Ishikawa (cell line): ENCODE results near the gene TBC1D1.

Source experiments
- CEBPB ChIP-seq: IDR thresholded peaks from 2 replicates; pipeline ENCODE4 v1.6.1; 2012
- CREB1 ChIP-seq: IDR thresholded peaks from 2 replicates; pipeline ENCODE4 v1.6.1; 2012; ENCODE audit warnings: low read depth
- EGR1 ChIP-seq: IDR thresholded peaks from 2 replicates; pipeline ENCODE4 v1.6.1; 2012
- EP300 ChIP-seq: IDR thresholded peaks from 2 replicates; pipeline ENCODE4 v1.6.1; 2012; ENCODE audit warnings: borderline replicate concordance
- FOXM1 ChIP-seq: IDR thresholded peaks from 2 replicates; pipeline ENCODE4 v1.6.1; 2012; ENCODE audit warnings: low read depth, borderline replicate concordance
- NFIC ChIP-seq: IDR thresholded peaks from 2 replicates; pipeline ENCODE4 v1.6.1; 2012
- RAD21 ChIP-seq: IDR thresholded peaks from 2 replicates; pipeline ENCODE4 v1.6.1; 2012; ENCODE audit warnings: low read depth
- TAF1 ChIP-seq: IDR thresholded peaks from 2 replicates; pipeline ENCODE4 v1.6.1; 2012; ENCODE audit warnings: low read depth, mild to moderate bottlenecking
- TCF12 ChIP-seq: IDR thresholded peaks from 2 replicates; pipeline ENCODE4 v1.6.1; 2012; ENCODE audit warnings: low read depth
- TEAD4 ChIP-seq: IDR thresholded peaks from 2 replicates; pipeline ENCODE4 v1.6.1; 2012
- YY1 ChIP-seq: IDR thresholded peaks from 2 replicates; pipeline ENCODE4 v1.6.1; 2012; ENCODE audit warnings: low read depth
- ZBTB7A ChIP-seq: IDR thresholded peaks from 2 replicates; pipeline ENCODE4 v1.6.1; 2012; ENCODE audit warnings: low read depth
- TF ChIP-seq, protein P1 (sequence below): IDR thresholded peaks from 2 replicates; pipeline ENCODE4 v1.6.1; 2012
- TF ChIP-seq, protein P2 (sequence below): IDR thresholded peaks from 2 replicates; pipeline ENCODE4 v1.6.1; 2012; ENCODE audit warnings: low read depth, mild to moderate bottlenecking
- TF ChIP-seq, protein P3 (sequence below): IDR thresholded peaks from 2 replicates; pipeline ENCODE4 v1.6.1; 2012

TBC1D1 gene

DNA sequence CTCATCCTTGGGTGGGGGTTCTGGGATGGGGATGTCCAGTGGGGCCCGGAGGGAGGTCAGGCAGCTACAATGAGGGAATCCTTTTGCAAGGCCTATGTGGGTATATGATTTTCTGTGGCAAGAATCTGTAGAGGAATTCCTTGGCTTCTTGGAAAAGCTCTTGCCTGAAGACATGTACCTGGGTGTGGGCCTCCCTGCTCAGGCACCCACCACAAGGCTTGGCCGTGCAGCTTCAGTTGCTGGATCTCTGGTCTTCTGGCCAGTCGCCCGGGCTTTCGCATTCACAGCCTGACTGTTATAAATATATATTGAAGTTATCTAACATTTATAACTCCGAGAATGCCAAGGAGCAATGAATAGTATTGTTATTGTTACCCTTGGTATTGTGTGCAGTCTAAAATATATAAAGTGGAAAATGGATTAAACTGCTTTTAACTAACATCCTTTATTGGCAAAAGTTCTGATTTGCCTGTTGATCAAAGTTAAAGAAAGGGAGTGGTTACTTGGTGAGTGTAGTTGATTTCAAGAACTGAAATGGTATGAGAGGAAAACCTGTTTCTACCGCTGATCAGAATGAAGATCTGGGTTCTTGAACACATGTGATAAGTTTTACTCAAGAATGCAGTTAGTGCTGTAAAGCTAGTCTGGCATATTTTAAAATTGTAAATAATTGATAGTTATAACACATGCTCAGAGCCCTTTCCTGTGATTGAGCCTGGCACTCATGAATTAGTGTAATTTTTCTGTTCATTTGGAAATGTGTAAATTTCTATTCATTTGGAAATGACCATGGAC is 105.3 kb downstream of the TBC1D1 start:
- TF ChIP-seq TEAD4 (no peak), EP300 (no peak), TAF1 (no peak), YY1 (no peak), CEBPB (no peak), NFIC (no peak), RAD21 (no peak), FOXM1 (no peak), CREB1 (no peak), EGR1 (no peak), ZBTB7A (no peak), TCF12 (no peak)
- TF ChIP-seq, protein P1, sequence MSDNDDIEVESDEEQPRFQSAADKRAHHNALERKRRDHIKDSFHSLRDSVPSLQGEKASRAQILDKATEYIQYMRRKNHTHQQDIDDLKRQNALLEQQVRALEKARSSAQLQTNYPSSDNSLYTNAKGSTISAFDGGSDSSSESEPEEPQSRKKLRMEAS = no peak
- TF ChIP-seq, protein P2, sequence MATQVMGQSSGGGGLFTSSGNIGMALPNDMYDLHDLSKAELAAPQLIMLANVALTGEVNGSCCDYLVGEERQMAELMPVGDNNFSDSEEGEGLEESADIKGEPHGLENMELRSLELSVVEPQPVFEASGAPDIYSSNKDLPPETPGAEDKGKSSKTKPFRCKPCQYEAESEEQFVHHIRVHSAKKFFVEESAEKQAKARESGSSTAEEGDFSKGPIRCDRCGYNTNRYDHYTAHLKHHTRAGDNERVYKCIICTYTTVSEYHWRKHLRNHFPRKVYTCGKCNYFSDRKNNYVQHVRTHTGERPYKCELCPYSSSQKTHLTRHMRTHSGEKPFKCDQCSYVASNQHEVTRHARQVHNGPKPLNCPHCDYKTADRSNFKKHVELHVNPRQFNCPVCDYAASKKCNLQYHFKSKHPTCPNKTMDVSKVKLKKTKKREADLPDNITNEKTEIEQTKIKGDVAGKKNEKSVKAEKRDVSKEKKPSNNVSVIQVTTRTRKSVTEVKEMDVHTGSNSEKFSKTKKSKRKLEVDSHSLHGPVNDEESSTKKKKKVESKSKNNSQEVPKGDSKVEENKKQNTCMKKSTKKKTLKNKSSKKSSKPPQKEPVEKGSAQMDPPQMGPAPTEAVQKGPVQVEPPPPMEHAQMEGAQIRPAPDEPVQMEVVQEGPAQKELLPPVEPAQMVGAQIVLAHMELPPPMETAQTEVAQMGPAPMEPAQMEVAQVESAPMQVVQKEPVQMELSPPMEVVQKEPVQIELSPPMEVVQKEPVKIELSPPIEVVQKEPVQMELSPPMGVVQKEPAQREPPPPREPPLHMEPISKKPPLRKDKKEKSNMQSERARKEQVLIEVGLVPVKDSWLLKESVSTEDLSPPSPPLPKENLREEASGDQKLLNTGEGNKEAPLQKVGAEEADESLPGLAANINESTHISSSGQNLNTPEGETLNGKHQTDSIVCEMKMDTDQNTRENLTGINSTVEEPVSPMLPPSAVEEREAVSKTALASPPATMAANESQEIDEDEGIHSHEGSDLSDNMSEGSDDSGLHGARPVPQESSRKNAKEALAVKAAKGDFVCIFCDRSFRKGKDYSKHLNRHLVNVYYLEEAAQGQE = no peak
- TF ChIP-seq, protein P3, sequence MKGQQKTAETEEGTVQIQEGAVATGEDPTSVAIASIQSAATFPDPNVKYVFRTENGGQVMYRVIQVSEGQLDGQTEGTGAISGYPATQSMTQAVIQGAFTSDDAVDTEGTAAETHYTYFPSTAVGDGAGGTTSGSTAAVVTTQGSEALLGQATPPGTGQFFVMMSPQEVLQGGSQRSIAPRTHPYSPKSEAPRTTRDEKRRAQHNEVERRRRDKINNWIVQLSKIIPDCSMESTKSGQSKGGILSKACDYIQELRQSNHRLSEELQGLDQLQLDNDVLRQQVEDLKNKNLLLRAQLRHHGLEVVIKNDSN = no peak

DNA sequence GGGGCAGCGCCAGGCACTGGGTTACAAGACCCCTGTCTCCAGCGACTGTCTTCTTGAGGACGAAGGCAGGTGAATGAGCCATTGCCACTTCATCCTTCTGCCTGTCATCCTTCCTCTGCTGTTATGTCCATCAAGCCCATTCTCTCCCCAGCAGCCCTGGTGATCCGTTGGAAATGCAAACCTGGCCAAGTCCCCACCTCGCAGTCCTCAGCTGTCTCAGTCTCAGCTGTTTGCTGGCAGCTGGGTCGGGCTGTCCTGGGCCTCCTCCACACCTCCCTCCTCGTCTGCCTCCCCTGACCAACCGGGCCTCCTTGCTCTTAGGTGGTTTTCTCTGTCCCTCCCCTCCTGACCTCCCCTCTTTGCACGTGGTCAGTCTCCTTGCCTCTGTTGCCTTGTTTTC is 107.3 kb downstream of the TBC1D1 start:
- TF ChIP-seq, protein P3 = no peak
- TF ChIP-seq TEAD4 (no peak), CREB1 (no peak), RAD21 (no peak), NFIC (no peak), EP300 (no peak), ZBTB7A (no peak), YY1 (no peak), TCF12 (no peak), EGR1 (no peak), TAF1 (no peak)
- TF ChIP-seq, protein P1 = no peak
- TF ChIP-seq, protein P2 = no peak

DNA sequence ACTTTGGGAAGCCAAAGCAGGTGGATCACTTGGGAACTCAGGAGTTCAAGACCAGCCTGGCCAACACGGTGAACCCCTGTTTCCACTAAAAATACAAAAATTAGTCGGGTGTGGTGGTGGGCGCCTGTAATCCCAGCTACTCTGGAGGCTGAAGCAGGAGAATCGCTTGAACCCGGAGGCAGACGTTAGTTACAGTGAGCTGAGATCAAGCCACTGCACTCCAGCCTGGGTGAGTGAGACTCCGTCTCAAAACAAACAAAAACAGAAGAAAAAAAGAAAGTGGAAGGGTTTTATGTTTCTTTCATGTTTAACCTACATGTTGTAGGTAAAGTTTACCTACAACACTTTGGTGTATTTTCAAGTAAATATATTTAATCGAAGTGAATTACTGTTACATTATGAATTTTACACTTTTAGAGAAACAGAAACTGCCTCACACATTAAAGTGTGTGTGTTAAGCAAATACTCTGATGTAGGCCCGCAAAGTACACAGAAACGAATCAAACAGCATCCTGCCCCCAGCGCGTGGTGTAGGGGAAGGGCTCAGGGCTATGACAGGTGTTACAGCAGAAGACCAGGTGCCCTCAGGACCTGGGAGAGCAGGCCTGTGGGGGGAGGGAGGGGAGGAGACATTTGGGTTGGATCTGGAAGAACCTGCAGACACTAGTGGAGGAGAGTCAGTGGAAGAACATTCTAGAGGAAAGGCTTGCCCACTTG is 108.3 kb downstream of the TBC1D1 start:
- TF ChIP-seq TEAD4 (no peak), FOXM1 (no peak), YY1 (no peak)
- TF ChIP-seq, protein P1 = no peak

DNA sequence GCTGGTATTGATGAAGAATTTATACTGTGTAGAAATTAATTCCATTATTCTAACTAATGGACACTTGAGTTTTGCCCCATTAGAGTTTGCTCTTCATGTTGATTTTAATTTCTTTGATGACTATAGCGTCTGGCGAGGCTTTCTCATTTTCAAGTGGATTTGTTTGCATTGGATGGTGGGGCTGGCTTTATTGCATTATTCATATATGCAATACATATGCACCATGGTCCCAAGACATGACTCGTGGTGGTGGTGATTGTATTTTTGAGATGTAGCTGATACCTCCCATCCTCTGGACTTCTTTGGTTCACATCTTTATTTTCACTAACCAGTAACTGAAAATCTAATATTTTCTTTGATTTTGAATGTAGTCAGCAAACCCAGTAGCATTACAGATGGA is 109.1 kb downstream of the TBC1D1 start:
- TF ChIP-seq CEBPB (no peak), NFIC (no peak), CREB1 (no peak), FOXM1 (no peak), EP300 (no peak), TCF12 (no peak), TEAD4 (no peak), RAD21 (no peak), ZBTB7A (no peak), TAF1 (no peak), YY1 (no peak), EGR1 (no peak)
- TF ChIP-seq, protein P2 = no peak
- TF ChIP-seq, protein P1 = no peak
- TF ChIP-seq, protein P3 = no peak
